GM12892 (cell line): ENCODE data around the gene ZGRF1.
A peak's percentile ranks its signal among the peaks of the same experiment; 100 is the strongest.
"Not testable (repeated sequence)": the region's sequence is repeated elsewhere in the genome, so short reads cannot be mapped to it uniquely, and the experiment has no call there.

ENCODE experiments used
- DNase-seq: peaks from one replicate; pipeline ENCODE4 v3.0.0; 2011; ENCODE audit not compliant: insufficient read length
- FAIRE-seq: peaks from 2 replicates; lab custom pipeline; 2011; peaks lifted over from hg19 to GRCh38; lab: Jason Lieb, UNC
- POLR2A ChIP-seq: IDR thresholded peaks from 2 replicates; pipeline ENCODE4 v1.6.1; 2011; ENCODE audit warnings: low read depth, low read length, control low read depth
- POLR2AphosphoS5 ChIP-seq: IDR thresholded peaks from 2 replicates; pipeline ENCODE4 v1.6.1; 2011; ENCODE audit warnings: low read depth, low read length, control low read depth
- TAF1 ChIP-seq: IDR thresholded peaks from 2 replicates; pipeline ENCODE4 v1.6.1; 2011; ENCODE audit warnings: low read depth, mild to moderate bottlenecking, control low read depth, low read length, borderline replicate concordance

Gene ZGRF1

DNA sequence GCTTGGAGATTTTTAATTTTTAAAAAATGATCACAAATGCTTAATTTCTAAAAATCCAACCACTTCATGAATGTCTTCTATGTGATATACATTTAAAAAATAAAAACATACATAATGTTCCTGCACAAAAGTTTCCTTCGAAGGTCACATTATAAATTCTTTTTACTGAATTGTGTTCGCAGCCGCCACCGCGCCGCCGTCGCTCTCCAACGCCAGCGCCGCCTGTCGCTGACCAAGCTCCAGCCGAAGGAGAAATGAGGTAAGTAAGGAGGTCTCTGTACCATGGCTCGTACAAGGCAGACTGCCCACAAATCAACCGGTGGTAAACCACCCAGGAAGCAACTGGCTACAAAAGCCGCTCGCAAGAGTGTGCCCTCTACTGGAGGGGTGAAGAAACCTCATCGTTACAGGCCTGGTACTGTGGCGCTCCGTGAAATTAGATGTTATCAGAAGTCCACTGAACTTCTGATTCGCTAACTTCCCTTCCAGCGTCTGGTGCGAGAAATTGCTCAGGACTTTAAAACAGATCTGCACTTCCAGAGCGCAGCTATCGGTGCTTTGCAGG lies 71.9 kb downstream of the ZGRF1 start:
- TF ChIP-seq POLR2AphosphoS5, result no peak
- no peak for TF ChIP-seq TAF1
- TF ChIP-seq POLR2A, result no peak
- DNase-seq (no peak), FAIRE-seq (no peak)

DNA sequence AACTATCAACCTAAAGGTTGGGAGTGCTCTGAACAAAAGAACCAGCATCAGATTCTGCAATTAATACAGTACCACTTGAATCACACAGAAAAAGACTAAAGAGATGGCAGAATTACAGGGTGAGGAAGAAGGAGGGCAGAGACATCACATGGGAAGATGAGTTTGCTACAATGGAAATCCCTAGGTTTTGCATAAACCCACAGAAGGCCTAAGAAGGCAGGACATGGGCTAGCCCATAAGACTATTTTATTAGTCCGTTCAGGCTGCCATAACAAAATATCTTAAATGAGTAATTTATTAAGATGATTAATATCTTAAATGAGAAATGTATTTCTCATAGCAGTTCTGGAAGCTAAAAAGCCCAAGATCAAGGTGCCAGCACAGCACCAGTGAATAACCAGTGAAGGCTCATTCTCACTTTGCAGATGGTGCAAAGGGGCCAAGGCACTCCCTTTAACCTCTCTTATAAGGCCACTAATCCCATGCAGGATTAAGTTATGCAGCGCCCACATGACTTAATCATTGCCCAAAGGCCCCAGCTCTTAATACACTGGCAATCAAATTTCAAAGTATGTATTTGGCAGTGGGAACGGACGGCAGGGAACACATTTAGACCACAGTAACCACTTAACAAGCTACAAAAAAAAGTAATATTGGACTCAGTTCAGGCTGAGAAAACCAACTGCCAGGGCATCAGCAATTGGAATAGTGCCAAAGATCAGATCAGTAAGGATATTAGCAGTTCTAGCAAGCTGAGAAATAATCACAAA lies 73.1 kb downstream of the ZGRF1 start:
- FAIRE-seq, result peak; percentile 61
- DNase-seq, result no peak
- TF ChIP-seq TAF1, result no peak
- TF ChIP-seq POLR2AphosphoS5, result no peak
- no peak for TF ChIP-seq POLR2A

DNA sequence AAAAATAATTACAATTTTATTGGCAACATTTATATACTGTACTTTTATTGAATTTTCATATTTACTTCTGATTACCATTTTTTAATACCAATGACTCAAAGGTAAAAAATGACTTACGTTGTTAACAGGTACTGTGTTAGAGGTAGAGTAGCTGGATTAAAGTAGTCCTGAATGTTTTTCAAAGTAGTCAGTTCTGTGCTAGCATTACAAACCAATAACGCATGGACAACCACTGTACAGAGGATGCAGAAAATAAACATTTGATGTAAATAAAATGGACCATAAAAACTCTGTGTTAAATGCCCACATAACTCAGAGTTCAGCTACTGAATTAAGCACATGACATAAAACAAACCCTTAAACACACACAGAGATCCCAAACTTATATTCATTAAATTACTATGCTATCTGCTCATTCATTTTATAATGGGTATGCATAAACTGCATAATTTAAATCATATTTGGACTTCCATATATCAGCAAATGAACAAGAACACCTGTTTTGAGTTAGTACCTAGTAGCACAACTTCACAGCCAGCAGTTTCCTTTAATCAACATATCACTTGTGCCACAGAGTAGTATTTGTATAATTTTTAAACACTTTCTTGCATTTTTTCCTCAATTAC lies 74.3 kb downstream of the ZGRF1 start:
- no peak for TF ChIP-seq POLR2AphosphoS5
- TF ChIP-seq TAF1, result no peak
- no peak for TF ChIP-seq POLR2A
- FAIRE-seq (no peak), DNase-seq (no peak)

DNA sequence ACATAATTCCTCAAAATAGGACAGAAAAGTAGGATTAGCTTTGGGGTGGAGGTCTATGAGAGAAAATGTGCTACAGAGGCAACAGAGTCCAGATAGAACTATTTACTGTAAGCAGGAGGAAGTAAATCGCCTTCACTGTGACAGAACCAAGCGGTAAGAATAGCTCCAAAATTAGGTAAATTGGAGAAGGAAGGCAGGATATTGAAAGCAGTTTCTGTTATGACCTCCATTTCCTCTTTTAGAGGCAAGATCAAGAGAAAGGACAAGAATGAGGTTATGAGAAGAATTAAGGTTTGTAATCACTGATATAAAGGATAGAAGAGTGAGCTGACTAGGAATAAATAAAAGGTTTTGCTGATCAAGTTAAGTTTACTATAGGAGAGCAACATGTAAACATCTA lies 76.6 kb downstream of the ZGRF1 start:
- TF ChIP-seq POLR2AphosphoS5 (no peak), TAF1 (no peak), POLR2A (no peak)
- DNase-seq (no peak), FAIRE-seq (no peak)

DNA sequence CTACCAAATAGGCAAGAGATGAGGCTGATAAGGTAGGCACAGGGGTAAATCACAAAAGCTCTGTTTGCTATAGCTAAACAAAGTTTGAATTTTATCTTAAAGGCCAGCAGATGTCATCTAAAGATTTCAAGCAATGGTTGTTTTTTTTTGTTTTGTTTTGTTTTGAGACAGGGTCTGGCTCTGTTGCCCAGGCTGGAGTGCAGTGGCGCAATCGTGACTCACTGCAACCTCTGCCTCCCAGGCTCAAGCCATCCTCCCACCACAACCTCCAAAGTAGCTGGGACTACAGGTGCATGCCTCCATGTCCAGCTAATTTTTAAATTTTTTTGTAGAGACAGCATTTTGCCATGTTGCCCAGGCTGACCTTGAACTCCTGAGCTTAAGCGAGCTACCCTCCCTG lies 77.7 kb downstream of the ZGRF1 start:
- FAIRE-seq, result no peak
- TF ChIP-seq POLR2AphosphoS5, result no peak
- TF ChIP-seq TAF1, result no peak
- TF ChIP-seq POLR2A, result no peak
- DNase-seq, result no peak

DNA sequence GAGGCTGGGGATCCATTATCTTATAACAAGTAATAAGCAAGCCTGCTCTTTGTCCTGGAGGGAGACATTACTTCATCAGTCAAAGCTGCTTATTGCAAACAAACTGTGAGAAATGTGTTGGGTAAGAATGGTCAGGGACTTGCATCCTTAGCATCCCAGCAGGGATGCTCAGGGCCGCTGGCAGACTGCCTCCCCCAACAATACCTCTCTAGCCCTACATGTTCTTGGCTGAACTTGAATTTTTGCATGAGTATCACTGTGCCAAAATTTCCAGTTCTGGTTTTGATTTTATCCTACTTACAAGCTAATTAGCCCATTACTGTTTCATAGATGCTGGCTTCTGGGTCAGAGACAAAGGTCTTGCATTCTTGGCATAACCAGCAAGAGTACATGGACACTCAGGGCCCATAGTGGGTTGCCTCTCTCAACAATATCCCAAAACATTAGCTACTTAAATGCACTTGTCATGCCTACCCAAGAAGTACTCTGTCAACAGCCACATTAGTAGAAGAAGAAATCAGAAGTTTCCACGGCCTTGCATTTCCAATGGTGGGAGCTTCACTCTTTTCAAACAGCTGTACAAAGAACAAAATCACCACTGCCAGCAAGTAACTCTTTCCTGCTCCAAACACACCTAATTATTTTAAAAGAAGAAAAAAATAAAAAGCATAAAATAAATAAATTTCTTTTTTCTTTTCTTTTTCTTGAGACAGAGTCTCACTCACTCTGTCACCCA lies 78.9 kb downstream of the ZGRF1 start:
- no peak for TF ChIP-seq POLR2A
- no peak for TF ChIP-seq POLR2AphosphoS5
- no peak for TF ChIP-seq TAF1
- DNase-seq (no peak), FAIRE-seq (no peak)

DNA sequence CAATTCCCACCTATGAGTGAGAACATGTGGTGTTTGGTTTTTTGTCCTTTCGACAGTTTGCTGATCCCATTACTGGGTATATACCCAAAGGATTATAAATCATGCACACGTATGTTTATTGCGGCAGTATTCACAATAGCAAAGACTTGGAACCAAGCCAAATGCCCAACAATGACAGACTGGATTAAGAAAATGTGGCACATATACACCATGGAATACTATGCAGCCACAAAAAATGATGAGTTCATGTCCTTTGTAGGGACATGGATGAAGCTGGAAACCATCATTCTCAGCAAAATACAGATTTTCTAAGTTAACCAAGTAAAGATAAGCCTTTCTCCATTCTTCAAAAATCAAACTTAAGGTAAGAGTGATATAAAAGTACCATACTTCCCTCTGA lies 82.4 kb downstream of the ZGRF1 start:
- not testable (repeated sequence) for FAIRE-seq, DNase-seq

DNA sequence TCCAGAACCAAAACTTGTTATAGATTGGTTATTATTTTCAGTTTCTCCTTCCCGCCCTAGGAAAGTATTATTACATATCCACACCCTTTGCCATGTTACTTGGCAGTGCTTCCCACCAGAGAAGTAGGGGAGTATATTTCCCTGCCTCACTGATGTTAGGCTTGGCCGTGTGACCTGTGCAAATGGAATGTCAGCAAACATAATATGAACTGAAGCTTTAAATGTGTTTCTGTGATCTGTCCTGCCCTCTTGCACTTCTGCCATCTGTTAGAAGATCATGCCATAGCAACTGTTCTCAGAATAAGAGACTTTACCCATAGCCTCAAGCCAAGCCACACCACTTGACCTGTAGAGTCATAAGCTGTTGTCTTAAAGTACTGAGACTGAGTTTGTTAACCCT lies 84.0 kb downstream of the ZGRF1 start:
- DNase-seq (no peak), FAIRE-seq (no peak)
- TF ChIP-seq POLR2A (no peak), TAF1 (no peak), POLR2AphosphoS5 (no peak)

DNA sequence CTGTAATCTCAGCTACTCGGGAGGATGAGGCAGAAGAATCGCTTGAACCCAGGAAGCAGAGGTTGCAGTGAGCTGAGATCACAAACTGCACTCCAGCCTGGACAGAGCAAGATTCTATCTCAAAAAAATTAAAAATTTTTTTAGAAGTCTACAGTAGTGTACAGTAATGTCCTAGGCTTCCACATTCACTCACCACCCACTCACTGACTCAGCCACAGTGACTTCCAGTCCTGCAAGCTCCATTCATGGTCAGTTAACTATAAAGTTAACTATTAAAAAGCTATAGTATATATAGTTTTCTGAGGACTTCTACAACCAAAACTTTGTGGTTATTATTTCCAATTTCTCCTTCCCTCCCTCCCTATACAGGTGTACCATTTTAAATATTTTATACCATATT lies 86.0 kb downstream of the ZGRF1 start:
- FAIRE-seq, result no peak
- DNase-seq, result no peak
- no peak for TF ChIP-seq POLR2AphosphoS5
- no peak for TF ChIP-seq POLR2A
- no peak for TF ChIP-seq TAF1

DNA sequence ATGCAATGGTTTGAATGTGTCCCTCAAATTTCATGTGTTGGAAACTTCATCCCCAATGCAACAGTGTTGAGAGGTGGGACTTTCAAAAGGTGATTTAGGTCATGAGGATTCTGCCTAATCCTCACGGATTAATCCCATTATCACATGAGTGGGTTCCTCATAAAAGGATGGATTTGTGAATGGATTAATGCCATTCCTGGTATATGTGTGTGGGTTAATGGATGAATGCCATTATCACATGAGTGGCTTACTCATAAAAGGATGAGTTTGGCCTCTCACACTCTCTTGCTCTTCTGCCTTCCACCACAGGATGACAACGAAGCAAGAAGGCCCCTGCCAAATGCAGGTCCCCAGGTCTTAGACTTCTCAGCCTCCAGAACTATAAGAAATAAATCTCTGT lies 90.2 kb downstream of the ZGRF1 start:
- FAIRE-seq, result peak; percentile 44
- DNase-seq, result no peak
- TF ChIP-seq POLR2AphosphoS5 (no peak), POLR2A (no peak), TAF1 (no peak)

DNA sequence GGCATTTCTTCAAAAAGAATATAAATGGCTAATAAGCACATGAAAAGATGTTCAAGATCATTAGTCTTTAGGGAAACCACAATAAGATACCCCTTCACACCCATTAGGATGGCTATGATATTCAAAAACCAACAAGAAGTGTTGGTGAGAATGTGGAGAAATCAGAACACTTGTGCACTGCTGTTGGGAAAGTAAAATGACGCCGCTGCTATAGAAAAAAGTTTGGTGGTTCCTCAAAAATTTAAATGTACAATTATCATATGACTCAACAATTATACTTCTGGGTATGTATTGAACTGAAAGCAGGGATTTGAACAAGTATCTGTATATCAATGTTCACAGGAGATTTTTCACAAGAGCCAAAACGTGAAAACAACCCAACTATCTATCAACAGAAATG lies 91.4 kb downstream of the ZGRF1 start:
- no peak for TF ChIP-seq TAF1
- TF ChIP-seq POLR2A, result no peak
- TF ChIP-seq POLR2AphosphoS5, result no peak
- FAIRE-seq, result no peak
- DNase-seq, result no peak

DNA sequence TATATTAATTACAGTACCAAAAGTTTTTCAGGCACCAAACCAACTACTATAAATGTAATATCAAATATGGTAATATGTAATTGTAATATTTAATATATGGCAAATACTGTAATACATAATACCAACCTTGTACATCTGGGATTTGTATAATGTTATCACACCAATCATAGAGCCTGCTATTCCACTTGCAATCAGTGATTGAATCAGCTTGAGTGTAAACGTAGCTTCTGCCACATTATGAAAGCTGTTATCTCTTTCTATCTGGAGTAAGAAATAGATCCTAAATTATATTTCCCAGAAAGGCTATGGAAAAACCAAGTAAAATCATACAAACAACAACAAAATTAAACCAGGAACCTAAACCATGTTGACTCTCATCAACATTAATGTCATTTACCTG lies 96.0 kb downstream of the ZGRF1 start:
- DNase-seq, result no peak
- TF ChIP-seq TAF1 (no peak), POLR2AphosphoS5 (no peak), POLR2A (no peak)

More for the DNA sequence above, 96.0 kb downstream of the ZGRF1 start:
- no peak for FAIRE-seq
